ENCODE data around the gene RPTOR. TPM values are rescaled to one million over a fixed set of nuclear protein-coding genes. Genes with fewer than 3 reads are reported as not detected.

The RPTOR gene
- polyA plus RNA-seq, 1 donor (not counting 4 experiments of a cell fraction or from before 2014, with no cell fraction given): 4.0 TPM

DNA sequence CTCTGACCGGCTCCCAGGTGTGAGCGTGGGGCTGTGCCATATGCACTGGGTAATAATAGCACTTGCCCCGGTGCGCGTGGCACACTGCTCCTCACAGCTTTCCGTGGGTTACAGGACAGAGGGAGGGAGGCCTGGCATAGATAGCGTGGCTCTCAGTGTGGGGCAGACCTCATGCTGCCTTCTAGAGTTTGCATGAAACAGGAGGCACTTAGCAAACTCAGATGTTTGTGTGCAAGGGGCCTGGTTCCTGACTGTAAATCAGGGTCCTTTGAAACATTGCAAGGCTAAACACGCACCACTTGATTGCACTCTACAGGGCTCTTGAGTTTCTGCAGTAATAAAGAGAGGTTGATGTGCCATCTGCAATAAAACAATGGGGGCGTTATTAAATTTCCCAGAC is 101.7 kb downstream of the RPTOR start:
- no peak overlapping the region for H3K4me2 ChIP-seq (ENCODE audit: control insufficient read depth, extremely low read depth, insufficient read depth, low read depth, low read length)
- no peak for TF ChIP-seq CTCF (optimal IDR thresholded peaks at IDR 0.05 in 1 of 3, IDR thresholded peaks at IDR 0.05 in 1 of 3, conservative IDR thresholded peaks at IDR 0.05 in 1 of 3; ENCODE audit: extremely low read depth in 1 of 3, insufficient read depth in 2 of 3, low read length in 3 of 3)
- no peak for TF ChIP-seq EZH2 (IDR thresholded peaks at IDR 0.05; ENCODE audit: low read length)
- H3K4me3 ChIP-seq (ENCODE audit: control insufficient read depth in 2 of 3, extremely low read depth in 1 of 3, insufficient read depth in 2 of 3, low read depth in 1 of 3, low read length in 3 of 3): no peak overlapping the region
- peaks cover 3% of the 10 kb centered on the region for H3K9me1 ChIP-seq (ENCODE audit: control insufficient read depth, extremely low read depth, insufficient read depth, low read length)
- H4K20me1 ChIP-seq (ENCODE audit: control insufficient read depth, extremely low read depth, insufficient read depth, low read length): peaks cover 6% of the 10 kb centered on the region
- H3K79me2 ChIP-seq (ENCODE audit: control insufficient read depth, insufficient read depth, low read length): peaks cover 41% of the 10 kb centered on the region
- FAIRE-seq (no peak), DNase-seq (ENCODE audit: low read depth, low spot score) (no peak)
- dilution Hi-C loops (cut with MboI; ENCODE audit: extremely low pct_ligation_motif_present, low sequenced_read_pairs): no loop called here
- peaks cover 2 to 3% of the 10 kb centered on the region in 2 experiments for H3K36me3 ChIP-seq (ENCODE audit: control insufficient read depth in 2 of 2, extremely low read depth in 1 of 2, insufficient read depth in 2 of 2, low read length in 2 of 2)
- no peak overlapping the region for H3K27ac ChIP-seq (ENCODE audit: control insufficient read depth, insufficient read depth, low read length)
- no peaks in the 10 kb centered on the region for H3K9me3 ChIP-seq (ENCODE audit: control insufficient read depth, low read depth, low read length)
- no peaks in the 10 kb centered on the region for H3K27me3 ChIP-seq (ENCODE audit: control insufficient read depth, extremely low read depth, insufficient read depth, low read length)
- H3K9ac ChIP-seq (ENCODE audit: control insufficient read depth, extremely low read depth, insufficient read depth, low read length): no peak overlapping the region
- H3K4me1 ChIP-seq (ENCODE audit: control insufficient read depth, extremely low read depth, insufficient read depth, low read length): peaks cover 14% of the 10 kb centered on the region
- no peak overlapping the region for H2AFZ ChIP-seq (ENCODE audit: control insufficient read depth, low read length)

DNA sequence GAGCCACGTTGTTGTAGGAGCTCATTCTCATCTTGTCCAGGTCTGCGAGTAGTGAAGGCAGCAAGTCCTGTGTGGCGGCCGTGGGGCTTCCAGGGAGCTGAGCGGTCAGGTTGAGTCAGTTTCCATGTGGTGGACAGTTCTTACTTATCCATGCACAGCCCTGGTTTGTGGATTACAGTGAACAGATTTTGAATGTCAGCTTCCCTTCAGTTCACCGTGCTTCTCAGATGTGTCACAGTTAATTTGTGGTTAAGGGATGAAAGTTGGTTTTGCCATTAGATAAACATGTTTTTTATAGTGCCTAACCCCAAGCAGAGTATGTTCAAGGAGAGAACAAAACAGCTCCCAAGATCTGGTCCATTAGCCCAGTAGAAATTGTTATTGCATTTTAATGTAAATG is 103.1 kb downstream of the RPTOR start:
- FAIRE-seq (no peak), DNase-seq (ENCODE audit: low read depth, low spot score) (no peak)
- peaks cover 2 to 3% of the 10 kb centered on the region in 2 experiments for H3K36me3 ChIP-seq (ENCODE audit: control insufficient read depth in 2 of 2, extremely low read depth in 1 of 2, insufficient read depth in 2 of 2, low read length in 2 of 2)
- no peaks in the 10 kb centered on the region for H3K27me3 ChIP-seq (ENCODE audit: control insufficient read depth, extremely low read depth, insufficient read depth, low read length)
- H3K9ac ChIP-seq (ENCODE audit: control insufficient read depth, extremely low read depth, insufficient read depth, low read length): no peak overlapping the region
- no peak overlapping the region for H2AFZ ChIP-seq (ENCODE audit: control insufficient read depth, low read length)
- no peak overlapping the region for H3K27ac ChIP-seq (ENCODE audit: control insufficient read depth, insufficient read depth, low read length)
- dilution Hi-C loops (cut with MboI; ENCODE audit: extremely low pct_ligation_motif_present, low sequenced_read_pairs): no loop called here
- peaks cover 6% of the 10 kb centered on the region for H4K20me1 ChIP-seq (ENCODE audit: control insufficient read depth, extremely low read depth, insufficient read depth, low read length)
- TF ChIP-seq CTCF (optimal IDR thresholded peaks at IDR 0.05 in 1 of 3, IDR thresholded peaks at IDR 0.05 in 1 of 3, conservative IDR thresholded peaks at IDR 0.05 in 1 of 3; ENCODE audit: extremely low read depth in 1 of 3, insufficient read depth in 2 of 3, low read length in 3 of 3) (no peak), EZH2 (IDR thresholded peaks at IDR 0.05; ENCODE audit: low read length) (no peak)
- peaks cover 3% of the 10 kb centered on the region for H3K9me1 ChIP-seq (ENCODE audit: control insufficient read depth, extremely low read depth, insufficient read depth, low read length)
- peaks cover 48% of the 10 kb centered on the region for H3K79me2 ChIP-seq (ENCODE audit: control insufficient read depth, insufficient read depth, low read length)
- H3K4me2 ChIP-seq (ENCODE audit: control insufficient read depth, extremely low read depth, insufficient read depth, low read depth, low read length): no peak overlapping the region
- H3K4me3 ChIP-seq (ENCODE audit: control insufficient read depth in 2 of 3, extremely low read depth in 1 of 3, insufficient read depth in 2 of 3, low read depth in 1 of 3, low read length in 3 of 3): no peak overlapping the region
- H3K9me3 ChIP-seq (ENCODE audit: control insufficient read depth, low read depth, low read length): no peaks in the 10 kb centered on the region
- peaks cover 14% of the 10 kb centered on the region for H3K4me1 ChIP-seq (ENCODE audit: control insufficient read depth, extremely low read depth, insufficient read depth, low read length)

Measured in keratinocyte (primary cell).